ENCODE measurements around the gene SFXN2. TPM values are rescaled to one million over a fixed set of nuclear protein-coding genes. Genes with fewer than 3 reads are reported as not detected.
A peak's percentile ranks its signal among the peaks of the same experiment; 100 is the strongest.

SFXN2 gene
- total RNA-seq, 4 donors from 2014 or later: 1.2 to 16.9 (median 8.5) TPM

DNA sequence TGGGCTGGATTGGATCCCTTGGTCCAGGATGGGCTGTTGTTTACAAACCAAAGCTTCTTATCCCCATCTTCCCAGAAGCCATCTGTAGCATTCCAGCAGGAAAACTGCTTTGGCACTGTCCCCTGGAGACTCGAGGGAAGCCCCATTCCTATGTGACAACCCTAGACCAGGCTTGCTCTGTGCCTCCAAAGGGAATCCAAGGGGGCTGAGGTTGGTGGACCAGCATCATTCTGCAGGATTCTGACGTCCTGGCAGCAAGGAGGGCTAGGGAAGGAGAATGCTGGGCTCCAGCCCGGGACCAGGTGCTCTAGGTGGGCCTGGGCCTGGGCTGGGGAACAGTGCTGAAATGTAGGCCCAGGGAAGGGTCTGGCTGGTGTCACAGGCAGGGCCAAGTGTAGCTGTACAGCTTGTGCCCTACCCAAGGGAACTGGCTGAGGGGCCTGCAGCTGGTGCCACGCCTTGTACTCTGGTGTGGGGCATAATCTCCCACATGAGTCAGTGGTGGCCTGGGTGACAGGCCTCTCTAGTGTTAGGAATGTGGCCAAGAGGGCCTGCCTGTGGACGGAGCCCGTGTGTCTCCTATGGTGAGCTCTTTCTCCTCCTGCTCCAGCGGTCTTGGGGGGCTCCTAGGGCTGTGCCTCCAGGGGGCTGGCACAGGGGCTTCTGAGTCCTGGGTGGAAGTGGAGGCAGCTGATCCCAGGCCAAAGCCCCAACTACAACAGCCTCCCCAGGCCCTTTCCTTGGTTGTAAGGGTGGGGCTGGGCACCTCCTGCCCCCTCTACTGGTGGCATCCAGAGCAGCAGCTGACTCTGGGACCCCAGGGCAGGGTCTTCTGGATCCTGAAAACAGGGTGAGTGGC, 45.0 kb upstream of the SFXN2 start:
- Histone ChIP-seq H3K27me3 (no peaks in the 10 kb centered on the region), H3K27ac (no peak overlapping the region)

DNA sequence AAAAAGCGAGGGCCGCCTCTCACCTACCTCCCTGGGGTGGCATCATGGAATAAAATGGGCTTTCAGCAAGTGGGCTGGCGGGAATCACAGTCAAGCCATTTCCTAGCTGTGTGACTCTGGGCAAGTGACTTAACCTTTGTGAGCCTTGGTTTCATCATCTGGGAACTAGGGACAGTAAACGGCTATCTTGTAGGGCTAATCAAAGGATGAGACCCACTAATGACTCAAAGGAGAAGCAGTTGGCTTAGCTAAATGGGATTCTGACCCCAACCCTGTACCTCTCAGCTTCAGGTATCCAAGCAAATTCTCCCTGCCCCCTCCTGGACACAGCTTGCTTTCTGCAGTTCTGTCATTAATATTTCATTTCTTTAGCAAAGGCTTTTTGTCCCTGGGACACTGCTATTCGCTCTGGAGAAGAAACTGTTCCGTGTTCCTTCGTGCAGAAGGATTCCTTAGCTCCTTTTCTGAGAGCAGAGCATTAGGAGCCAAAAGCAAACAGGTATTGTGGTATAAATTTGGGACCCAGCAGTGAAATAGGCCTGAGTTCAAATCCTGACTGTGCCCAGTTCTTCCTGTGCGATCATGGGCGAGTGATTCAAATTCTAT, 44.3 kb upstream of the SFXN2 start:
- no peaks in the 10 kb centered on the region for H3K9me3 ChIP-seq
- no peak overlapping the region for H3K27ac ChIP-seq
- intact Hi-C loops (cut with DNase I; ENCODE audit: low total_unique reads): no loop called here
- no peak for DNase-seq
- peaks cover 10 to 11% of the 10 kb centered on the region in 2 donors for H3K4me1 ChIP-seq
- no peaks in the 10 kb centered on the region for H3K27me3 ChIP-seq
- no peak for TF ChIP-seq POLR2A (IDR thresholded peaks at IDR 0.05)
- TF ChIP-seq, protein P1, sequence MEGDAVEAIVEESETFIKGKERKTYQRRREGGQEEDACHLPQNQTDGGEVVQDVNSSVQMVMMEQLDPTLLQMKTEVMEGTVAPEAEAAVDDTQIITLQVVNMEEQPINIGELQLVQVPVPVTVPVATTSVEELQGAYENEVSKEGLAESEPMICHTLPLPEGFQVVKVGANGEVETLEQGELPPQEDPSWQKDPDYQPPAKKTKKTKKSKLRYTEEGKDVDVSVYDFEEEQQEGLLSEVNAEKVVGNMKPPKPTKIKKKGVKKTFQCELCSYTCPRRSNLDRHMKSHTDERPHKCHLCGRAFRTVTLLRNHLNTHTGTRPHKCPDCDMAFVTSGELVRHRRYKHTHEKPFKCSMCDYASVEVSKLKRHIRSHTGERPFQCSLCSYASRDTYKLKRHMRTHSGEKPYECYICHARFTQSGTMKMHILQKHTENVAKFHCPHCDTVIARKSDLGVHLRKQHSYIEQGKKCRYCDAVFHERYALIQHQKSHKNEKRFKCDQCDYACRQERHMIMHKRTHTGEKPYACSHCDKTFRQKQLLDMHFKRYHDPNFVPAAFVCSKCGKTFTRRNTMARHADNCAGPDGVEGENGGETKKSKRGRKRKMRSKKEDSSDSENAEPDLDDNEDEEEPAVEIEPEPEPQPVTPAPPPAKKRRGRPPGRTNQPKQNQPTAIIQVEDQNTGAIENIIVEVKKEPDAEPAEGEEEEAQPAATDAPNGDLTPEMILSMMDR (IDR thresholded peaks at IDR 0.05): no peak
- H3K4me3 ChIP-seq: no peak overlapping the region
- H3K36me3 ChIP-seq: no peaks in the 10 kb centered on the region

More for the DNA sequence above, 45.0 kb upstream of the SFXN2 start:
- DNase-seq: no peak
- Histone ChIP-seq H3K4me1 (peaks cover 2 to 3% of the 10 kb centered on the region in 2 donors), H3K4me3 (no peak overlapping the region), H3K9me3 (no peaks in the 10 kb centered on the region), H3K36me3 (no peaks in the 10 kb centered on the region)
- intact Hi-C loops (cut with DNase I; ENCODE audit: low total_unique reads): no loop called here
- no peak for TF ChIP-seq POLR2A (IDR thresholded peaks at IDR 0.05)
- TF ChIP-seq, protein P1 (IDR thresholded peaks at IDR 0.05): no peak

DNA sequence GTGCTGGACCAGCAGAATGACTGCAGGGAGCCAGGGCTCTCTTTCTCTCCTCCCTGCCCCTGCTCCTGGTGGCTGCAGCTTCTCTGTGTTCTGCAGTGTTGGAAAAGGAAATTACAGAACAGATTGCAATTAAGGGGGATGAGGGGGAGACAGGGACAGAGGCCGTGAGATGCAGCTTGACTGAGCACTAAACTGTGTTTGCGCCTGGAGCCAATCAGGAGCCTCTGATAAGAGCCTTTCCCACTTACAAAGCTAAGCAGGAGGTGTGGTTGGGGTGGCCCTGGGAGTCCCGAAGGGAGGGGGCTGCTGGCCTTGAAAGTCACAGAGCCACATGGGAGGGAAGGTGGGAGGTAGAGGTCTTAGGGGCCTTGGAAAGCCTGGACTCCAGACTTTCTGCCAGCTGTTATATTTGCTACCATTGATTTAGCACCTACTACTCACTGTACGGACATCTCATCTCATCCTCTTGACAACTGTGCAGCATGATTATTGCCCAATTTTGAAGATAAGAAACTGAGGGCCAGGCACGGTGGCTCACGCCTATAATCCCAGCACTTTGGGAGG, 43.5 kb upstream of the SFXN2 start:
- Histone ChIP-seq H3K27me3 (no peaks in the 10 kb centered on the region), H3K36me3 (no peaks in the 10 kb centered on the region), H3K27ac (no peak overlapping the region), H3K9me3 (no peaks in the 10 kb centered on the region), H3K4me3 (no peak overlapping the region), H3K4me1 (peaks cover 12 to 18% of the 10 kb centered on the region in 2 donors)
- TF ChIP-seq, protein P1 (IDR thresholded peaks at IDR 0.05): no peak
- TF ChIP-seq POLR2A (IDR thresholded peaks at IDR 0.05): no peak
- DNase-seq: no peak
- intact Hi-C loops (cut with DNase I; ENCODE audit: low total_unique reads): no loop called here

DNA sequence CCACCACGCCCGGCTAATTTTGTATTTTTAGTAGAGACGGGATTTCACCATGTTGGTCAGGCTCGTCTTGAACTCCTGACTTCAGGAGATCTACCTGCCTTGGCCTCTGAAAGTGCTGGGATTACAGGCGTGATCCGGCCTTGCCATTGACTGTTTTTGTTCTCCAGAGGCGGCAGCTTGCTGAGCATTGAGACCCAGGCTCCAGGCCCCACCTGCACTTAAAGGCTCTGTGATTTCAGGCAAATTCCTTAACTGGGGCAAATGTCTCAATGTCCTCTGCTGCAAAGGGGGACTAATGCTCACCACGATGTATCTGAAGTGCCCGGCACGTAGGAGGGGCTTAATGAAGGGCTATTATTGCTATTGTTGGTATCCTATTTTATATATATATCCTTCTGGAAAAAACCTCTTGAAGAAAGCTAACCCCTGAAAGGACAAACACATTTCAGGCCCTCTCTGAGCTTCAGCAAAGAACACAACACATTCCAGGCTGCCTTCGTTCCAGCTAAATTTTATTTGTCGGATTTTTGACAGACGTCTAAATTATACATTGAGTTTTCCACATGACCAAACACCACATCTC, 41.1 kb upstream of the SFXN2 start:
- peak overlapping the region; percentile 67 to 87 for H3K27ac ChIP-seq
- H3K9me3 ChIP-seq: no peaks in the 10 kb centered on the region
- peak overlapping the region in 1 of 2 donors; percentile 16 for H3K4me3 ChIP-seq
- no peaks in the 10 kb centered on the region for H3K36me3 ChIP-seq
- no peaks in the 10 kb centered on the region for H3K27me3 ChIP-seq
- intact Hi-C loops (cut with DNase I; ENCODE audit: low total_unique reads): no loop called here
- H3K4me1 ChIP-seq: peaks cover 15 to 26% of the 10 kb centered on the region in 2 donors
- TF ChIP-seq POLR2A (IDR thresholded peaks at IDR 0.05): no peak
- TF ChIP-seq, protein P1 (IDR thresholded peaks at IDR 0.05): no peak
- no peak for DNase-seq

Measured in uterus (tissue), 4 donors.